GM21423 (cell line): ENCODE results near the gene XYLB.

ENCODE experiments used
- ATAC-seq: cut with Tn5 transposase; IDR thresholded peaks from one replicate; pipeline ENCODE4 v1.9.1; 2021; ENCODE audit warnings: mild to moderate bottlenecking, moderate library complexity; ENCODE audit not compliant: unreplicated experiment

Gene XYLB

DNA sequence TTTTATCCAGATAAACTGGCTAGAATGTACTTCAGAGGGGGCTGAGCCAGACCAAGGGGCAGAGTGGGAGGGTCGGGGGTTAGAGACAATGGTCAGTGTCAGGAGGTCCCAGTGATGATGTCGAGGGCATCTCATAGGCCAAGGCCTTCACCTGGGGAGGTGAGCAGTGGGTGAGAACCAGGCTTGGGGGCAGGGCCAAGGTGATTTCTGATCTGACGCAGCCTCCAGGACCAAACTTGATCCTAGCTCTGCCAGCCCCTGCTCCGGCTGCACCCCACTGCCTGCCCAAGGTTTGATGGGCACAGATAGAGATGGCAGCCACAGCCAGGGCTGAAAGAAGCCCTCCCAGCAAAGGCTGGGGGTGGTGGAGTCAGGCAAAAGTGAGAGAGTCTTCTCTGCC lies 14.9 kb downstream of the XYLB start:
- no peak for ATAC-seq

- ATAC-seq = no peak
Measured at GRCh38 chr3:38362825-38363224, 16.2 kb downstream of the XYLB start.

DNA sequence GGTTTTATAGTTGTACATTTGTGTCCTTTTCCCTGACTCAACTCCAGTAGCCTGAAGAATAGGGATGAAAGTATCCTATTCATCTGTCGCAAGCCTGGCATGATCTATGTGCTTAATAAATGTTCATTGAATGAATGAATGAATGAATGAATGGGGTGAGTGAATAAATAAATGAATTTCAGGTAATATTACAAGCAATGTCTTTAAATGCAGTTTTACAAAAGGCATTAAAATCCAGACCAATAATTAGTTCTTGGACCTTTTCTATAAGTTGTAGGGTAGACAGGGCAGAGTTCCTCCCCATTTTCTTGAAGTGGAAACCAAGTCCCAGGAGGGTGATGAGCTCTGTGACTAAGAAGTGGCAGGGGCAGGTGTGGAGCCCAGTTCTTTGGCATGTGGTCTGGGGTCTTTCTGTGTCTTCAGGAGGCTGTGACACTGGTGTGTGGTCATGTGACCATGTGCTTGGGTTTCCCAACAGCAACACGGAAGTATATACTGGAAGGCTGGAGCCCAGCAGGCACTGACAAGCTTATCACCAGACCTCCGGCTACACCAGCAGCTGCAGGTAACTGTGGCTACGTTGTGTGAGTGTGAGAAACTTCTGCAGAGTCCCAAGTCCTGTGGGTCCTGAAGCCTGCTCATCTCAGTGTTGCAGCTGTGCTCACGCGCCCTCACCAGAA lies 18.3 kb downstream of the XYLB start:
- ATAC-seq = no peak

DNA sequence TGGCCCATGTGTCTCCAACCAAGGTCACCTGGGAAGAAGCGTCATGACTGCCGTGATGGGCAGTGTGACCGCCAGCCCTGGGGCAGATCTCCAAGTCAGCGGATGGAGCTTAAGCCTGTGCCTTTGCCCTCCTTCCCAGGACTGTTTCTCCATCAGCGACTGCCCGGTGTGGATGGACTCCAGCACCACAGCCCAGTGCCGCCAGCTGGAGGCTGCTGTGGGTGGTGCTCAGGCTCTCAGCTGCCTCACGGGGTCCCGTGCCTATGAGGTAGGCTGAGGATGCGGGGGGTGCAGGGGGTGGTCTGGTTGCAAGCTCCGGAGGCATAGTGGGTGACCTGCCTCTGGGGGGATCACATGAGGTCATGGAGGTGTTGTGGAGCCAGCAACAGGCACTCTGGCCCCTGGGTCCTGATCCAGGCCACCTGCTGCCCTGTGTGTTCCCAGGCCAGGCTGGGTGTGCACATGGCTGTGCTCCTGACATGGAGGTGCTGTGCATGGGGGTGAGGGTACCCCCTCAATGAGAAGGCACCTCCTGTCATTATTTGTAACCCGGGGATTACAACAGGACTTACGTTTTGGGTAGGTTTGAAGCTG lies 19.0 kb downstream of the XYLB start:
- no peak for ATAC-seq

GRCh38 chr3:38366082-38366481 lies 19.5 kb downstream of the XYLB start:
- ATAC-seq = no peak

GRCh38 chr3:38367779-38368178 lies 21.2 kb downstream of the XYLB start:
- ATAC-seq = no peak

GRCh38 chr3:38368238-38368637 lies 21.7 kb downstream of the XYLB start:
- no peak for ATAC-seq

GRCh38 chr3:38369186-38369585 lies 22.6 kb downstream of the XYLB start:
- no peak for ATAC-seq

DNA sequence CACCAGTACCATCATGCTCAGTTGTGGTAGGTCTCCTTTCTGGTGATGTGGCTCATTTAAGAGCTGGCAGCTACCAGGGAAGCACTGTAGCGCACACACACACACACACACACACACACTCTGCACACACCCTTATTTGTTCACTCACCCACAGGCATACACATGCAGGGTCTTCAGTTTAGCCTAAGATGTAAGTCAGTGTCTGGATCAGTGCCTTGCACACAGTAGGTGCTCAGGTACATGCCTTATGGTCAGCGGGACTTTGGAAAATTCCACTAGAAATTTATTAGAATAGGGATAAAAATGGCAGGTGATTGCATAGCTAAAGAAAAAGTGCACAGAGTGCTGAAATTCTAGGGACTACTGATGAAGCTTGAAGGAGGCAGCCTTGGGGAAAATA lies 23.6 kb downstream of the XYLB start:
- no peak for ATAC-seq

DNA sequence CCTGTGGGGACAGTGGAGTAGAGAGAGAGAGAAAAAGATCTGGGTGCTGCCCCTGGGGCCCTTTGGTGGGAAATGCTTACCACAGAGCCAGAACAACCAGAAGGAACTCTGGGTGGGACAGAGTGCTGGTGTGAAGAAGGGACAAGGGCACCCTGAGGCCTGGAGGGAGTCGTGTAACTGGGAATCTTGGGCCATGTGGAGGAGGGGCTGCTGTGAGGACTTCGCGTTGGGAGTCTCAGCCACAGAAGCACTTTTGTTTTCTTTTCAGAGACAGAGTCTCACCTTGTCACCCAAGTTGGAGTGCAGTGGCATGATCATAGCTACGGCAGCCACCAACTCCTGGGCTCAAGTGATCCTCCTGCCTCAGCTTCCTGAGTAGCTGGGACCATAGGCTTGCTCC lies 24.3 kb downstream of the XYLB start:
- no peak for ATAC-seq

GRCh38 chr3:38371541-38372213 lies 25.1 kb downstream of the XYLB start:
- no peak for ATAC-seq

GRCh38 chr3:38372214-38372601 lies 25.6 kb downstream of the XYLB start:
- no peak for ATAC-seq

DNA sequence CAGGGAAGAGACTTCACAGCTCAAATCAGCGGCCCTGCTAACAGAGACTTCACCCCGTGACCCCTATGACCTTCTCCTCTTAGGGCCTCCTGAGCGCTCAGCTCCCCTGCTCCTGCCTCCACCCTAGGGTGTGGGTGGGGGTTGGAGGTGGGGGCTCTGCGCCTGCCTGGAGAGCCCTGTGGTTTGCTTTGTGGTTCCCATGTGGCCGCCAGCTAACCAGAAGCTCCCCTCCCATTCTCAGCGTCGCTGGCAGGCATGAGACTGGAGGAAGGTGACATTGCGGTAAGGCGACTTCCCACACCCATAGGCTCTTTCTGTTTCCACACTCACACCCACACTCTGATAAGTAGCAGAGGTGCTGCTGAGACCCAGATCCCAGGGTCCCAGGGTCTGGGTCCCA lies 27.6 kb downstream of the XYLB start:
- no peak for ATAC-seq

GRCh38 chr3:38375072-38375471 lies 28.5 kb downstream of the XYLB start:
- ATAC-seq = no peak

GRCh38 chr3:38375488-38376097 lies 29.0 kb downstream of the XYLB start:
- ATAC-seq = no peak

DNA sequence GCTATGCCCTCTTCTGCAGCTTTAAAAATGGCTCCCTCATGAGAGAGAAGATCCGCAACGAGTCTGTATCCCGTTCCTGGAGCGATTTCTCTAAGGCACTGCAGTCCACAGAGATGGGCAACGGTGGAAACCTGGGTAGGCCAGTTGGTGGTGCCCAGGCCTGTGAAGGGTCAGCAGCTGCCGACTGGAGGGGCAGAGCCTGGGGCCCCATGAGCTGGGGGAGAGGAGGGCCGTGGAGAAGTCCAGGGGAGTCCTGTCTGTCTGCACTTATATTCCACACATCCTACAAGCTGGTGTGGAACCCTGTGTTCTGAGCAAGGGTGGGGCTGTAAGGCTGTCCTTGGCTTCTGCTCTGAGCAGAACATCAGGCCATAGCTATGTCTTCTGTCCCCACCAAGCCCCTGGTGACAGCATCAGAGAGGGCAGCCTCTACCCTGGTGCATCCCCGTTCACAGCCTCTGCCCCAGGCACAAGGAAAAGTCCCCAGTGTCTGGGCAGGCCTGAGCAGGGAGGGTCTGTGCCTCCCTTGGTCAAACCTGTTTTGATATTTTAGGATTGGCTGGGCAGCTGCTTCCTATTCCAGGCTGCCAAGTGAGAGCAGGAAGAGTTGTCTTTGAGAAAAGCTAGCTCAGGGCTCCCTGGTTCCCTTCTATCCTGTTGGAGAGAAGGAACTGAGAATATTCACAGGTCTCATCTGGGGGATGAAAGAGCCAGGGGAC lies 29.7 kb downstream of the XYLB start:
- no peak for ATAC-seq

GRCh38 chr3:38379201-38379770 lies 32.7 kb downstream of the XYLB start:
- no peak for ATAC-seq

DNA sequence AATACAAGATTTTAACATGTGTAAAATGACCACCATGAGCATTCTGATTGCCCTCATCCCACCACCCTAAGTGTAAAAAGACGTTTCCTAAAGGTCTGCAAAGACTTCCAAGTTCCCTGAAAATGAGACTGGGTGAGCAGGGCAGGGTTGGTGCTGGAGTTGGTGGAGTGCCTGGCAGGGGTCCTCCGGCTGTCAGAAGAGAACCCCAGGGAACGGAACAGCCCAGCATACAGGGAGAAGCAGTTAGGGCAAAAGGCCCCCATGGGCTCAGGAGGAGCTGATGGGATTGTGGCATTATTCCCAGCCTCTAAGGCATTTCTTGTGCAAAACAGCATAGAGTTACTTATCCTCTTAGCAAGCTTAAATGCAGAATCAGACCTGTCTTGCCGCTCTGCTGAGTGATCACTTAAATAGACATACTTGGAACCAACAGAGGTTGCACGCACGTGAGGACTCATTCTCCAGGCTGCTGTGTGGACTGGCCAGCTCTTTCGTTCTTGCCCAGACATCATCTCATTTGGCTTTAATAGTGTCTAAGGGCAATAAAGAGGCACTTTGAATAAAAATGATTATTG lies 36.0 kb downstream of the XYLB start:
- ATAC-seq = no peak

DNA sequence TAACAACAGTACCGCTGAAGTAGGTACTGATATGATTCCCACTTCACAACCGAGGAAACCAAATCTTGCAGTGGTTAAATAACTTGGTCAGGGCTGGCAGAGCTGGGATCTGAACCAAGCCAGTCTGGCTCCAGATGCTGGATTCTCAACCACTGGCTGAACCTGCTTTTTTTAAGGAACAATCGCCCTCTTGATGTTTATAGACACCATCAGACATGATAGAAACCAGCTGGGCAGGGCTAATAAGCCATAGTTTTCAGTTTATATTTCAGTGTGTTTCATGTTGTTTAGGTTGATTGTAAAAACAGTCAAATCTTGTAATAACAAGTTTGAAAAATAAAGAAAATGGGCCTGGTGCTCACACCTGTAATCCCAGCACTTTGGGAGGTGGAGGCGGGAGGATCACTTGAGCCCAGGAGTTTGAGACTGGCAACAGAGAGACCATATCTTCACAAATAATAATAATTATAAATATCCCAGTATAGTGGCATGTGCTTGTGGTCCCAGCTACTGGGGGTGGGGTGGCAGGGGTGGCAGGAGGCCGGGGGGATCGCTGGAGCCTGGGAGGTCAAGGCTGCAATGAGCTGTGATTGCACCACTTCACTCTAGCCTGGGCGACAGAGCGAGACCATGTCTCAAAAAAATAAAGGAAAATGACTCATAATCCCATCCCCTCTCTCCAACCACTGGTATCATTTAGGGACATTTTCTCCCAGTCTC lies 36.7 kb downstream of the XYLB start:
- no peak for ATAC-seq
